ENCODE measurements around the gene NDRG3.

Gene NDRG3

DNA sequence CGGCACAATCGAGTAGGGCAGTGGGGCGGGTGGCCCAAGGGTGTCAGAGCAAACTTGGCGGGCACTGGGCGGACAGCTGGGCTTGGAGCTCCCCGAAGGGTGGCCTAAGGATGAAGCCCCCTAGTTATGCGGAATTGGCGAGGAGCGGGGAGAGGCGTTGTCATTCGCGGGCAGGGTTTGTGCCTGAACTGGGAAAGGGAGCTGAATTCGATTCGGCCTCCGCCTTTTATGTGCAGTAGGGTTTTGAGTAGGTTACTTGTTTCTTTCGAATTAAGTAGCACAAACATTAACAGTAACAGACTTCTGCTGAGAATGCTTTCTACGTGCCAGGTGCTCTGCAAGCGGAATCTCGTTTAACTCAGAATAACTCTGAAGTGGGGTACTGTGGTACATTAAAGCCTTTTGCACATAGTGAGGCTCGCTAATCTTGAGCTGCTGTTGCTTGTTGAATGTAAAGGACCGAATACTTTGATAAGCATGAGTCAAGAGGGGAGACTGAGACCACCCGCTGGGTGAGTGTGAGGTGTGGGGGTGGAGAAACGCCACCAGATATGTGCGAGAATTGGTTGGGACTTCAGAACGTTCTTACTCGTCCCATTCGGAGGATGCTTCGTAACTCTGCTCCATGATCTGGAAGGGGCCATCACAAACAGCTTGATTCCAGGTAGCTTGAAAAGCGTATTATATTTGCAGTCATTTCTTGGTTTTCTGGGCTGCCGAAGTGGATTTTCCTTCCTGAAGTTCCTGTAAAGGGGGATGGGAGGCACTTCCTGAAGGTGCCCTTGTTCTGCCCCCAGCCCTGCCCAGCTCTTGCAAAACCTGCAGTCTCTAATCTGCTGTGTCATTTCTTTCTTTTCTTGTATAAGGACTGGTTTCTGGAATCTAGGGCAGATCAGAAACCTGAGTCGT, 139.5 kb downstream of the NDRG3 start:
- DNase-seq (ENCODE audit: low spot score): no peak

DNA sequence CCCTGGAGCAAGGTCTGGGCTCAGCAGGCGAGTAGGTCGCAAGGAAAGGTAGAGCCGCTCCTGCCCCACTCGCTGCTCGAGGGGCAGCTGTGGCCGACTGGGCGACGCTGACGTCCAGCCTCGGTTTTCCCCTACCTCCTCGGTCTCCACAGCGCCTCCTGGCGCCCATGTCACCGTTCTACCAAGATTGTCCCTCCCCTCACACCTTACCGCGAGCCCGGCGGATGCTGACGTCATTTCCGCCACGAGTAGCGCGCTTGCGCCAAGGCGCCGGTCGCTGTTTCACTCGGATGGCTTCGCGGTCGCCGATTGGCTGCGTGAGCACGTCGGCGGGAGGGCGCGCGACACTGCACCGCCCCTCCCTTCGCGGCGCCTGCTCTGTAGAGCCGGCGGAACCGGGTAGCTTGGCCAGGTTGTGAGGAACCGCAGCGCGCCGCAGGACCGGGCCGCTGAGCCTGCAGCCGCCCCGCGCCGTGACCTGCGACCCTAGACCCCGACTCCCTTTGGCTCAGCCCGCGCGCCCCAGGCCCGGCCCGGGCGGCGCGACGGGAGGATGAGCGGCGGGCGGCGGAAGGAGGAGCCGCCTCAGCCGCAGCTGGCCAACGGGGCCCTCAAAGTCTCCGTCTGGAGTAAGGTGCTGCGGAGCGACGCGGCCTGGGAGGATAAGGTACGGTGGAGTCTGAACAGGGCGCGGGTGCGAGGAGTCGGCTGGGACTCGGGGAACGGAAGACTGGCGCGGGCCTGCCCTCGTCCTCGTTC, 140.3 kb downstream of the NDRG3 start, which contains the start of gene RAB5IF:
TSS of gene RAB5IF (plus strand) at position 381 of the 759 bp plus-strand sequence. CDS start at position 554, 173 bp downstream.
- DNase-seq (ENCODE audit: low spot score): peak; percentile 97

DNA sequence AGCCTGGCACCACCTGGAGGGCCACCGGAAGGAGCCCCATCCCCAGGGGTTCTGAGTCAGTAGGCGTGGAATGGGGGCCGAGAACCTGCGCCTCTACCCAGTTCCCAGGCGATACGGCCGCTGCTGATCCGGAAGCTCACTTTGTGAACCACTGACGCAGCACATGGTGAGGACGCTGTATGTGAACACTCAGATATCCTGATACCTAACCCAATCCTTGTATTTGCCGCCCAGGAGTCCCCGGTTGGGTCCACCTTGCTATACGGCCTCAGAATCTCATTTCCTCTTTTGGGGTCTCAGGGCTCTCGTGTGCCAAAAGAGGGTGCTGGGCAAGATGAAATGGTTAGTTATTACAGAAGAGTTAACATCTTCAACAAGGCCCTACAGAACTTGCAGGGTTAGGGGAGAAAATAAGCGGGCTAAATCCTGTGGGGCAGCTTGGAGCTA, 140.9 kb downstream of the NDRG3 start:
- DNase-seq (ENCODE audit: low spot score): no peak

Measured in COLO829 (cell line).